Osteoblast (primary cell): ENCODE results near the gene KCNF1. TPM values are rescaled to one million over a fixed set of nuclear protein-coding genes. Genes with fewer than 3 reads are reported as not detected.

Source experiments
- DNase-seq: peaks from one replicate; pipeline ENCODE4 v3.0.0; 2011; ENCODE audit warnings: low spot score, mixed read lengths; ENCODE audit not compliant: insufficient read length; ENCODE audit errors: missing footprints
- H2AFZ ChIP-seq: 2 replicates; pipeline ENCODE4 v1.6.0; 2011; ENCODE audit warnings: mild to moderate bottlenecking, low read length
- H3K27ac ChIP-seq: 2 replicates; pipeline ENCODE4 v1.5.1; 2011; ENCODE audit warnings: mild to moderate bottlenecking, low read depth, low read length, moderate library complexity
- H3K27me3 ChIP-seq: 2 replicates; pipeline ENCODE4 v1.6.0; 2012; ENCODE audit warnings: mild to moderate bottlenecking, control low read depth, inconsistent platforms, low read length, moderate library complexity; ENCODE audit not compliant: insufficient read depth
- H3K36me3 ChIP-seq: 2 replicates; pipeline ENCODE4 v1.5.1; 2011; ENCODE audit warnings: mild to moderate bottlenecking, low read length, control low read depth, moderate library complexity; ENCODE audit not compliant: insufficient read depth
- H3K4me1 ChIP-seq: 2 replicates; pipeline ENCODE4 v1.5.1; 2011; ENCODE audit warnings: mild to moderate bottlenecking, low read length, control low read depth, moderate library complexity; ENCODE audit not compliant: insufficient read depth
- H3K4me2 ChIP-seq: 2 replicates; pipeline ENCODE4 v1.6.0; 2011; ENCODE audit warnings: mild to moderate bottlenecking, low read length; ENCODE audit not compliant: insufficient read depth
- H3K4me3 ChIP-seq: fragments of 200-600 bp; sonication (generic); 3 replicates; pipeline ENCODE4 v1.5.1; 2012; ENCODE audit warnings: mild to moderate bottlenecking, low read length, inconsistent platforms; ENCODE audit not compliant: insufficient read depth
- H3K79me2 ChIP-seq: 2 replicates; pipeline ENCODE4 v1.6.0; 2012; ENCODE audit warnings: mild to moderate bottlenecking, low read length, control low read depth, inconsistent platforms; ENCODE audit not compliant: insufficient read depth
- H3K9me3 ChIP-seq: 2 replicates; pipeline ENCODE4 v1.5.1; 2011; ENCODE audit warnings: low read depth, low read length, control low read depth
- H4K20me1 ChIP-seq: 2 replicates; pipeline ENCODE4 v1.6.0; 2012; ENCODE audit warnings: mild to moderate bottlenecking, low read length, control low read depth; ENCODE audit not compliant: insufficient read depth
- CTCF ChIP-seq: IDR thresholded peaks from 2 replicates; pipeline ENCODE4 v1.5.1; 2011; ENCODE audit warnings: mild to moderate bottlenecking, low read depth, low read length, moderate library complexity; ENCODE audit errors: extremely low read depth
- total RNA-seq: library from RNA; depleted of rRNA; stranded (reverse); fragments of >200 nt; gene quantifications from 2 replicates; pipeline ENCODE4 v1.2.3, GENCODE V29; 2012

The KCNF1 gene
- total RNA-seq, 1 donor: under 0.01 TPM

GRCh38 chr2:10885094-10885860 is 26.5 kb upstream of the KCNF1 start:
- Histone ChIP-seq H3K4me3 (no peak overlapping the region), H3K4me1 (no peaks in the 10 kb centered on the region), H4K20me1 (no peaks in the 10 kb centered on the region), H3K27me3 (peaks cover 33% of the 10 kb centered on the region), H3K79me2 (no peaks in the 10 kb centered on the region), H3K9me3 (no peaks in the 10 kb centered on the region), H3K36me3 (no peaks in the 10 kb centered on the region), H3K27ac (no peak overlapping the region), H3K4me2 (no peak overlapping the region), H2AFZ (no peak overlapping the region)
- DNase-seq: no peak
- no peak for TF ChIP-seq CTCF

- Histone ChIP-seq H4K20me1 (no peaks in the 10 kb centered on the region), H3K4me1 (no peaks in the 10 kb centered on the region), H3K4me2 (no peak overlapping the region), H3K27me3 (peaks cover 49% of the 10 kb centered on the region), H3K4me3 (no peak overlapping the region), H2AFZ (no peak overlapping the region), H3K36me3 (no peaks in the 10 kb centered on the region), H3K27ac (no peak overlapping the region), H3K79me2 (no peaks in the 10 kb centered on the region), H3K9me3 (no peaks in the 10 kb centered on the region)
- DNase-seq: no peak
- no peak for TF ChIP-seq CTCF
Measured at GRCh38 chr2:10887476-10887875, 24.3 kb upstream of the KCNF1 start.

- H3K4me3 ChIP-seq: no peak overlapping the region
- H3K79me2 ChIP-seq: no peaks in the 10 kb centered on the region
- H2AFZ ChIP-seq: no peak overlapping the region
- no peak for TF ChIP-seq CTCF
- peaks cover 45% of the 10 kb centered on the region for H3K27me3 ChIP-seq
- H3K36me3 ChIP-seq: no peaks in the 10 kb centered on the region
- H4K20me1 ChIP-seq: no peaks in the 10 kb centered on the region
- no peak overlapping the region for H3K27ac ChIP-seq
- H3K9me3 ChIP-seq: no peaks in the 10 kb centered on the region
- no peaks in the 10 kb centered on the region for H3K4me1 ChIP-seq
- no peak overlapping the region for H3K4me2 ChIP-seq
- DNase-seq: no peak
Measured at GRCh38 chr2:10889651-10890215, 22.0 kb upstream of the KCNF1 start.

GRCh38 chr2:10890706-10891270 is 20.9 kb upstream of the KCNF1 start:
- Histone ChIP-seq H3K36me3 (no peaks in the 10 kb centered on the region), H3K79me2 (no peaks in the 10 kb centered on the region), H3K4me1 (no peaks in the 10 kb centered on the region), H3K9me3 (no peaks in the 10 kb centered on the region), H3K27me3 (peaks cover 42% of the 10 kb centered on the region), H3K27ac (no peak overlapping the region), H2AFZ (no peak overlapping the region), H3K4me3 (no peak overlapping the region), H3K4me2 (no peak overlapping the region), H4K20me1 (no peaks in the 10 kb centered on the region)
- TF ChIP-seq CTCF: no peak
- no peak for DNase-seq
